ENCODE results near the gene BGLAP.

GRCh38 chr1:156276532-156276931, 34.5 kb downstream of the BGLAP start:
- TF ChIP-seq EZH2phosphoT487 (IDR thresholded peaks at IDR 0.05; ENCODE audit: borderline replicate concordance, low read depth), result no peak
- no peak for TF ChIP-seq ELF1 (IDR thresholded peaks at IDR 0.05)
